ENCODE results near the gene MYBPH. TPM values are rescaled to one million over a fixed set of nuclear protein-coding genes. Genes with fewer than 3 reads are reported as not detected.

Gene MYBPH
- total and polyA plus RNA-seq, 2 experiments from 2014 or later = not detected

GRCh38 chr1:203142684-203143408, 32.8 kb downstream of the MYBPH start:
- no peak overlapping the region for H3K27ac Mint-ChIP-seq
- ATAC-seq = no peak

More at GRCh38 chr1:203142684-203143408, 32.8 kb downstream of the MYBPH start:
- Histone ChIP-seq H3K79me2 (replicated peaks; ENCODE audit: insufficient read depth) (no peaks in the 10 kb centered on the region), H3K9me2 (ENCODE audit: insufficient read depth) (no peaks in the 10 kb centered on the region), H3K27ac (ENCODE audit: low read depth) (no peak overlapping the region), H3K27me3 (ENCODE audit: insufficient read depth) (no peaks in the 10 kb centered on the region), H3K4me2 (no peak overlapping the region), H3F3A (replicated peaks; ENCODE audit: low read depth) (no peaks in the 10 kb centered on the region), H2AFZ (no peak overlapping the region), H3K36me3 (ENCODE audit: insufficient read depth) (no peaks in the 10 kb centered on the region), H4K20me1 (replicated peaks; ENCODE audit: insufficient read depth) (no peaks in the 10 kb centered on the region), H3K4me3 (no peak overlapping the region), H3K4me1 (ENCODE audit: insufficient read depth) (peaks cover 16% of the 10 kb centered on the region)
- Mint-ChIP-seq H3K4me3 (no peak overlapping the region), H3K9me3 (peaks cover 2% of the 10 kb centered on the region; the same call in 1 of the 3 replicates), H3K36me3 (ENCODE audit: low read depth) (no peaks in the 10 kb centered on the region), H3K27me3 (ENCODE audit: insufficient read depth, low read depth, poor library complexity) (peaks cover 12% of the 10 kb centered on the region), H3K4me1 (peaks cover 35% of the 10 kb centered on the region)
- TF ChIP-seq, protein P1, sequence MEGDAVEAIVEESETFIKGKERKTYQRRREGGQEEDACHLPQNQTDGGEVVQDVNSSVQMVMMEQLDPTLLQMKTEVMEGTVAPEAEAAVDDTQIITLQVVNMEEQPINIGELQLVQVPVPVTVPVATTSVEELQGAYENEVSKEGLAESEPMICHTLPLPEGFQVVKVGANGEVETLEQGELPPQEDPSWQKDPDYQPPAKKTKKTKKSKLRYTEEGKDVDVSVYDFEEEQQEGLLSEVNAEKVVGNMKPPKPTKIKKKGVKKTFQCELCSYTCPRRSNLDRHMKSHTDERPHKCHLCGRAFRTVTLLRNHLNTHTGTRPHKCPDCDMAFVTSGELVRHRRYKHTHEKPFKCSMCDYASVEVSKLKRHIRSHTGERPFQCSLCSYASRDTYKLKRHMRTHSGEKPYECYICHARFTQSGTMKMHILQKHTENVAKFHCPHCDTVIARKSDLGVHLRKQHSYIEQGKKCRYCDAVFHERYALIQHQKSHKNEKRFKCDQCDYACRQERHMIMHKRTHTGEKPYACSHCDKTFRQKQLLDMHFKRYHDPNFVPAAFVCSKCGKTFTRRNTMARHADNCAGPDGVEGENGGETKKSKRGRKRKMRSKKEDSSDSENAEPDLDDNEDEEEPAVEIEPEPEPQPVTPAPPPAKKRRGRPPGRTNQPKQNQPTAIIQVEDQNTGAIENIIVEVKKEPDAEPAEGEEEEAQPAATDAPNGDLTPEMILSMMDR (conservative IDR thresholded peaks at IDR 0.05; ENCODE audit: low read depth in 2 of 2) = no peak
- TF ChIP-seq ZNF331 (CRISPR knock-in tag; IDR thresholded peaks at IDR 0.05; ENCODE audit: low read depth) (no peak), EZH2 (IDR thresholded peaks at IDR 0.05; ENCODE audit: low read depth, unreplicated experiment) (no peak), ZNF114 (CRISPR knock-in tag; IDR thresholded peaks at IDR 0.05) (no peak), POLR2AphosphoS5 (IDR thresholded peaks at IDR 0.05; ENCODE audit: low read depth) (no peak), CREB1 (CRISPR knock-in tag; IDR thresholded peaks at IDR 0.05; ENCODE audit: low read depth) (no peak), JUNB (IDR thresholded peaks at IDR 0.05; ENCODE audit: unreplicated experiment) (no peak), NANOG (IDR thresholded peaks at IDR 0.05; ENCODE audit: borderline replicate concordance) (no peak), STAT1 (IDR thresholded peaks at IDR 0.05; ENCODE audit: unreplicated experiment) (no peak), EZH2phosphoT487 (IDR thresholded peaks at IDR 0.05; ENCODE audit: unreplicated experiment) (no peak)
- TF ChIP-seq, protein P2, sequence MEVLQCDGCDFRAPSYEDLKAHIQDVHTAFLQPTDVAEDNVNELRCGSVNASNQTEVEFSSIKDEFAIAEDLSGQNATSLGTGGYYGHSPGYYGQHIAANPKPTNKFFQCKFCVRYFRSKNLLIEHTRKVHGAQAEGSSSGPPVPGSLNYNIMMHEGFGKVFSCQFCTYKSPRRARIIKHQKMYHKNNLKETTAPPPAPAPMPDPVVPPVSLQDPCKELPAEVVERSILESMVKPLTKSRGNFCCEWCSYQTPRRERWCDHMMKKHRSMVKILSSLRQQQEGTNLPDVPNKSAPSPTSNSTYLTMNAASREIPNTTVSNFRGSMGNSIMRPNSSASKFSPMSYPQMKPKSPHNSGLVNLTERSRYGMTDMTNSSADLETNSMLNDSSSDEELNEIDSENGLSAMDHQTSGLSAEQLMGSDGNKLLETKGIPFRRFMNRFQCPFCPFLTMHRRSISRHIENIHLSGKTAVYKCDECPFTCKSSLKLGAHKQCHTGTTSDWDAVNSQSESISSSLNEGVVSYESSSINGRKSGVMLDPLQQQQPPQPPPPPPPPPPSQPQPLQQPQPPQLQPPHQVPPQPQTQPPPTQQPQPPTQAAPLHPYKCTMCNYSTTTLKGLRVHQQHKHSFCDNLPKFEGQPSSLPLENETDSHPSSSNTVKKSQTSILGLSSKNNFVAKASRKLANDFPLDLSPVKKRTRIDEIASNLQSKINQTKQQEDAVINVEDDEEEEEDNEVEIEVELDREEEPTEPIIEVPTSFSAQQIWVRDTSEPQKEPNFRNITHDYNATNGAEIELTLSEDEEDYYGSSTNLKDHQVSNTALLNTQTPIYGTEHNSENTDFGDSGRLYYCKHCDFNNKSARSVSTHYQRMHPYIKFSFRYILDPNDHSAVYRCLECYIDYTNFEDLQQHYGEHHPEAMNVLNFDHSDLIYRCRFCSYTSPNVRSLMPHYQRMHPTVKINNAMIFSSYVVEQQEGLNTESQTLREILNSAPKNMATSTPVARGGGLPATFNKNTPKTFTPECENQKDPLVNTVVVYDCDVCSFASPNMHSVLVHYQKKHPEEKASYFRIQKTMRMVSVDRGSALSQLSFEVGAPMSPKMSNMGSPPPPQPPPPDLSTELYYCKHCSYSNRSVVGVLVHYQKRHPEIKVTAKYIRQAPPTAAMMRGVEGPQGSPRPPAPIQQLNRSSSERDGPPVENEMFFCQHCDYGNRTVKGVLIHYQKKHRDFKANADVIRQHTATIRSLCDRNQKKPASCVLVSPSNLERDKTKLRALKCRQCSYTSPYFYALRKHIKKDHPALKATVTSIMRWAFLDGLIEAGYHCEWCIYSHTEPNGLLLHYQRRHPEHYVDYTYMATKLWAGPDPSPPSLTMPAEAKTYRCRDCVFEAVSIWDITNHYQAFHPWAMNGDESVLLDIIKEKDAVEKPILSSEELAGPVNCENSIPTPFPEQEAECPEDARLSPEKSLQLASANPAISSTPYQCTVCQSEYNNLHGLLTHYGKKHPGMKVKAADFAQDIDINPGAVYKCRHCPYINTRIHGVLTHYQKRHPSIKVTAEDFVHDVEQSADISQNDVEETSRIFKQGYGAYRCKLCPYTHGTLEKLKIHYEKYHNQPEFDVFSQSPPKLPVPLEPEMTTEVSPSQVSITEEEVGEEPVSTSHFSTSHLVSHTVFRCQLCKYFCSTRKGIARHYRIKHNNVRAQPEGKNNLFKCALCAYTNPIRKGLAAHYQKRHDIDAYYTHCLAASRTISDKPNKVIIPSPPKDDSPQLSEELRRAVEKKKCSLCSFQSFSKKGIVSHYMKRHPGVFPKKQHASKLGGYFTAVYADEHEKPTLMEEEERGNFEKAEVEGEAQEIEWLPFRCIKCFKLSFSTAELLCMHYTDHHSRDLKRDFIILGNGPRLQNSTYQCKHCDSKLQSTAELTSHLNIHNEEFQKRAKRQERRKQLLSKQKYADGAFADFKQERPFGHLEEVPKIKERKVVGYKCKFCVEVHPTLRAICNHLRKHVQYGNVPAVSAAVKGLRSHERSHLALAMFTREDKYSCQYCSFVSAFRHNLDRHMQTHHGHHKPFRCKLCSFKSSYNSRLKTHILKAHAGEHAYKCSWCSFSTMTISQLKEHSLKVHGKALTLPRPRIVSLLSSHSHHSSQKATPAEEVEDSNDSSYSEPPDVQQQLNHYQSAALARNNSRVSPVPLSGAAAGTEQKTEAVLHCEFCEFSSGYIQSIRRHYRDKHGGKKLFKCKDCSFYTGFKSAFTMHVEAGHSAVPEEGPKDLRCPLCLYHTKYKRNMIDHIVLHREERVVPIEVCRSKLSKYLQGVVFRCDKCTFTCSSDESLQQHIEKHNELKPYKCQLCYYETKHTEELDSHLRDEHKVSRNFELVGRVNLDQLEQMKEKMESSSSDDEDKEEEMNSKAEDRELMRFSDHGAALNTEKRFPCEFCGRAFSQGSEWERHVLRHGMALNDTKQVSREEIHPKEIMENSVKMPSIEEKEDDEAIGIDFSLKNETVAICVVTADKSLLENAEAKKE (CRISPR knock-in tag; IDR thresholded peaks at IDR 0.05) = no peak
- TF ChIP-seq, protein P3, sequence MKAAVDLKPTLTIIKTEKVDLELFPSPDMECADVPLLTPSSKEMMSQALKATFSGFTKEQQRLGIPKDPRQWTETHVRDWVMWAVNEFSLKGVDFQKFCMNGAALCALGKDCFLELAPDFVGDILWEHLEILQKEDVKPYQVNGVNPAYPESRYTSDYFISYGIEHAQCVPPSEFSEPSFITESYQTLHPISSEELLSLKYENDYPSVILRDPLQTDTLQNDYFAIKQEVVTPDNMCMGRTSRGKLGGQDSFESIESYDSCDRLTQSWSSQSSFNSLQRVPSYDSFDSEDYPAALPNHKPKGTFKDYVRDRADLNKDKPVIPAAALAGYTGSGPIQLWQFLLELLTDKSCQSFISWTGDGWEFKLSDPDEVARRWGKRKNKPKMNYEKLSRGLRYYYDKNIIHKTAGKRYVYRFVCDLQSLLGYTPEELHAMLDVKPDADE (IDR thresholded peaks at IDR 0.05) = no peak
- TF ChIP-seq, protein P4, sequence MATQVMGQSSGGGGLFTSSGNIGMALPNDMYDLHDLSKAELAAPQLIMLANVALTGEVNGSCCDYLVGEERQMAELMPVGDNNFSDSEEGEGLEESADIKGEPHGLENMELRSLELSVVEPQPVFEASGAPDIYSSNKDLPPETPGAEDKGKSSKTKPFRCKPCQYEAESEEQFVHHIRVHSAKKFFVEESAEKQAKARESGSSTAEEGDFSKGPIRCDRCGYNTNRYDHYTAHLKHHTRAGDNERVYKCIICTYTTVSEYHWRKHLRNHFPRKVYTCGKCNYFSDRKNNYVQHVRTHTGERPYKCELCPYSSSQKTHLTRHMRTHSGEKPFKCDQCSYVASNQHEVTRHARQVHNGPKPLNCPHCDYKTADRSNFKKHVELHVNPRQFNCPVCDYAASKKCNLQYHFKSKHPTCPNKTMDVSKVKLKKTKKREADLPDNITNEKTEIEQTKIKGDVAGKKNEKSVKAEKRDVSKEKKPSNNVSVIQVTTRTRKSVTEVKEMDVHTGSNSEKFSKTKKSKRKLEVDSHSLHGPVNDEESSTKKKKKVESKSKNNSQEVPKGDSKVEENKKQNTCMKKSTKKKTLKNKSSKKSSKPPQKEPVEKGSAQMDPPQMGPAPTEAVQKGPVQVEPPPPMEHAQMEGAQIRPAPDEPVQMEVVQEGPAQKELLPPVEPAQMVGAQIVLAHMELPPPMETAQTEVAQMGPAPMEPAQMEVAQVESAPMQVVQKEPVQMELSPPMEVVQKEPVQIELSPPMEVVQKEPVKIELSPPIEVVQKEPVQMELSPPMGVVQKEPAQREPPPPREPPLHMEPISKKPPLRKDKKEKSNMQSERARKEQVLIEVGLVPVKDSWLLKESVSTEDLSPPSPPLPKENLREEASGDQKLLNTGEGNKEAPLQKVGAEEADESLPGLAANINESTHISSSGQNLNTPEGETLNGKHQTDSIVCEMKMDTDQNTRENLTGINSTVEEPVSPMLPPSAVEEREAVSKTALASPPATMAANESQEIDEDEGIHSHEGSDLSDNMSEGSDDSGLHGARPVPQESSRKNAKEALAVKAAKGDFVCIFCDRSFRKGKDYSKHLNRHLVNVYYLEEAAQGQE (IDR thresholded peaks at IDR 0.05; ENCODE audit: unreplicated experiment) = no peak
- no peak for DNase-seq (ENCODE audit: low spot score)
